ENCODE data around the gene HBM. TPM values are rescaled to one million over a fixed set of nuclear protein-coding genes. Genes with fewer than 3 reads are reported as not detected.
"Not testable (repeated sequence)": the region's sequence is repeated elsewhere in the genome, so short reads cannot be mapped to it uniquely, and the experiment has no call there.

HBM gene
- total RNA-seq, 1 donor from 2014 or later: not detected

DNA sequence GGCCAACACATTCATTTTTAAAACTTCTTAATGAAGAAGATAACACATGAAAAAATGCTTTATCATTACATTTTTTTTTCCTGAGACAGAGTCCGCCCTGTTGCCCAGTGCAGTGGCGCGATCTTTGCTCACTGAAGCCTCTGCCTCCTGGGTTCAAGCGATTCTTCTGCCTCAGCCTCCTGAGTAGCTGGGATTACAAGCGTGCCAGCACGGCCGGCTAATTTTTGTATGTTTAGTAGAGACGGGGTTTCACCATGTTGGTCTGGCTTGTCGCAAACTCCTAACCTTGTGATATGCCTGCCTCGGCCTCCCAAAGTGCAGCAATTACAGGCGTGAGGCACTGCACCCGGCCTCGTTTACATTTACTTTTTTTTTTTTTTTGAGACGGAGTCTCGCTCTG, 27.7 kb downstream of the HBM start:
- Mint-ChIP-seq H3K4me1 (peaks cover 2% of the 10 kb centered on the region), H3K4me3 (no peak overlapping the region), H3K9me3 (no peaks in the 10 kb centered on the region), H3K36me3 (ENCODE audit: low read depth) (peaks cover 60% of the 10 kb centered on the region), H3K27me3 (no peaks in the 10 kb centered on the region), H3K27ac (no peak overlapping the region)
- no peak for DNase-seq
- intact Hi-C loops (cut with micrococcal nuclease): no loop called here

DNA sequence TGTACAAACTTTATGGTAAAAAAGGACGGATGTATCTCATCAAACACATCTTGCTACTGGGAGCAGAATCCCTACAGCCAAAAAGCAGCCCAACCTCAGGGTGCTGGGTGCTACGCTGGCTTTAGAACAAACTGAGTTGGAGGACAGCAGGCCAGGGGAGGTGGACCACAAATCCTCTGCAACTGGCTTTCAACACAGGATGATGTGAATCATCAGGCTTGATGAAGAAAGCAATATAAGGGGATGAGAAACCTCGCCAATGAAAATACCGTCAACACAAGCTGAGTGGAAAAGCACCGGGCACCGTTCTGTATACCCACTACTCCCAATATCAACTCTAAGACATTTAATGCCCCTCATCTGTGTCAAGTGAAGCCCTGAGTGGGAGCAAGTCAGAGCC, 28.7 kb downstream of the HBM start:
- no peak overlapping the region for H3K27ac Mint-ChIP-seq
- no peak overlapping the region for H3K4me3 Mint-ChIP-seq
- no peaks in the 10 kb centered on the region for H3K27me3 Mint-ChIP-seq
- peaks cover 54% of the 10 kb centered on the region for H3K36me3 Mint-ChIP-seq (ENCODE audit: low read depth)
- no peak for DNase-seq
- H3K9me3 Mint-ChIP-seq: no peaks in the 10 kb centered on the region
- H3K4me1 Mint-ChIP-seq: no peaks in the 10 kb centered on the region
- intact Hi-C loops (cut with micrococcal nuclease): no loop called here

GRCh38 chr16:200388-200787, 34.6 kb downstream of the HBM start:
- H3K4me3 Mint-ChIP-seq: no peak overlapping the region
- peaks cover 59% of the 10 kb centered on the region for H3K36me3 Mint-ChIP-seq (ENCODE audit: low read depth)
- H3K27ac Mint-ChIP-seq: no peak overlapping the region
- no peak for DNase-seq
- H3K4me1 Mint-ChIP-seq: no peaks in the 10 kb centered on the region
- intact Hi-C loops (cut with micrococcal nuclease): no loop called here
- no peaks in the 10 kb centered on the region for H3K27me3 Mint-ChIP-seq
- no peaks in the 10 kb centered on the region for H3K9me3 Mint-ChIP-seq

GRCh38 chr16:203246-203645, 37.5 kb downstream of the HBM start:
- Mint-ChIP-seq H3K27me3 (no peaks in the 10 kb centered on the region), H3K9me3 (no peaks in the 10 kb centered on the region), H3K4me1 (peaks cover 7% of the 10 kb centered on the region), H3K4me3 (no peak overlapping the region), H3K36me3 (ENCODE audit: low read depth) (peaks cover 60% of the 10 kb centered on the region), H3K27ac (no peak overlapping the region)
- DNase-seq: no peak
- intact Hi-C loops (cut with micrococcal nuclease): no loop called here

- DNase-seq; H3K9me3 Mint-ChIP-seq; H3K4me1 Mint-ChIP-seq; H3K4me3 Mint-ChIP-seq; H3K27ac Mint-ChIP-seq; intact Hi-C loops (cut with micrococcal nuclease); H3K27me3 Mint-ChIP-seq: not testable (repeated sequence)
- peaks cover 59% of the 10 kb centered on the region for H3K36me3 Mint-ChIP-seq (ENCODE audit: low read depth)
Observed at GRCh38 chr16:204046-204445, 38.3 kb downstream of the HBM start.

DNA sequence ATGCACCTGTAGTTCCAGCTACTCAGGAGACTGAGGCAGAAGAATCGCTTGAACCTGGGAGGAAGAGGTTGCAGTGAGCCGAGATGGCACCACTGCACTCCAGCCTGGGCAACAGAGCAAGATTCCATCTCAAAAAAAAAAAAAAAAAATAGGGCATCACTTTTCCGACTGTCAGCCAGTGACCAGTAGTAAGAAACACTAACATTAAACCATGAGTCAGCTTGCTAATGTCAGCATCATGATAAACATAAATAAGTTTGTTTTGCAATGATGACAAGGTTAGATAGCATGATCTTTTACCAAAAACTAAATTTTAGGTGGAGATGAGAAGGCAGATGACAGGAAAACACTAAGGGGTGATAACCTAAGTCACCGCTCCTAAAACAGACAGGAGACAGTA, 43.6 kb downstream of the HBM start:
- H3K27me3 Mint-ChIP-seq; H3K9me3 Mint-ChIP-seq; H3K4me3 Mint-ChIP-seq; DNase-seq; H3K27ac Mint-ChIP-seq; intact Hi-C loops (cut with micrococcal nuclease); H3K4me1 Mint-ChIP-seq: not testable (repeated sequence)
- peaks cover 46% of the 10 kb centered on the region for H3K36me3 Mint-ChIP-seq (ENCODE audit: low read depth)

- intact Hi-C loops (cut with micrococcal nuclease); H3K4me1 Mint-ChIP-seq; DNase-seq; H3K9me3 Mint-ChIP-seq; H3K27ac Mint-ChIP-seq; H3K27me3 Mint-ChIP-seq; H3K4me3 Mint-ChIP-seq: not testable (repeated sequence)
- peaks cover 45% of the 10 kb centered on the region for H3K36me3 Mint-ChIP-seq (ENCODE audit: low read depth)
Observed at GRCh38 chr16:211631-212180, 45.9 kb downstream of the HBM start.

DNA sequence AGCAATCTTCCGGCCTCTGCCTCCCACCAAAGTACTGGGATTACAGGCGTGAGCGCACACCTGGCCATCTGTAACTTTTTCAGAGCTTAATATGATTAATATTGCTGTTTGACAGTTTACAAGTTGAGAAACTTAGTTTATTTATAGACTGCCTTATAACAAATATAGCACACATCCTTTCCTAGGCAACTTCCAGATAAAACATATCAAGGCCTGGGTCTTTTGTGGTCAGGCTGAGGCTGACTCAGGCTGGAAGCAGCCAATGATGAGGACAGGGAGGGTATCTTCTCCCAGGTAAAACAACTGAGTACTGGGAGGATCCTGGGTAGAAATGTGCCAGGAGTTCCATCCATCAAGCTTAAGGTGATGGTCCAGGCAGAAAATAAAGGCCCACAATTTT, 47.2 kb downstream of the HBM start:
- peaks cover 40% of the 10 kb centered on the region for H3K36me3 Mint-ChIP-seq (ENCODE audit: low read depth)
- peaks cover 2% of the 10 kb centered on the region for H3K4me1 Mint-ChIP-seq
- intact Hi-C loops (cut with micrococcal nuclease): no loop called here
- H3K27ac Mint-ChIP-seq: no peak overlapping the region
- DNase-seq: no peak
- no peaks in the 10 kb centered on the region for H3K9me3 Mint-ChIP-seq
- no peaks in the 10 kb centered on the region for H3K27me3 Mint-ChIP-seq
- H3K4me3 Mint-ChIP-seq: no peak overlapping the region

Other genes starting within 250 kb of the HBM start
- gene POLR3K, start 112.4 kb upstream of the HBM start, total RNA-seq: 88.9 and 89.8 TPM in 2 replicates
- 97.7 and 99.9 TPM in 2 replicates for gene SNRNP25, start 112.2 kb upstream of the HBM start, total RNA-seq
- gene RHBDF1, start 93.3 kb upstream of the HBM start, total RNA-seq: 0.26 and 0.76 TPM in 2 replicates
- gene MPG, start 87.8 kb upstream of the HBM start, total RNA-seq: 68.4 and 72.6 TPM in 2 replicates
- gene NPRL3, start 27.3 kb upstream of the HBM start, total RNA-seq: 52.9 and 53.8 TPM in 2 replicates
- gene HBZ, start 13.3 kb upstream of the HBM start, total RNA-seq: not detected in 2 replicates
- gene HBA2, start 6.9 kb downstream of the HBM start, total RNA-seq: 0.33 TPM in 1 of 2 replicates, not detected in the other
- not detected in 2 replicates for gene HBA1, start 10.7 kb downstream of the HBM start, total RNA-seq
- 0.69 and 1.6 TPM in 2 replicates for gene HBQ1, start 14.5 kb downstream of the HBM start, total RNA-seq
- 82.3 and 87.9 TPM in 2 replicates for gene LUC7L, start 63.5 kb downstream of the HBM start, total RNA-seq
- 17.3 and 18.6 TPM in 2 replicates for gene FAM234A, start 68.8 kb downstream of the HBM start, total RNA-seq
- 0.14 TPM in 1 of 2 replicates, not detected in the other for gene RGS11, start 110.0 kb downstream of the HBM start, total RNA-seq
- gene ARHGDIG, start 114.6 kb downstream of the HBM start, total RNA-seq: not detected in 2 replicates
- gene PDIA2, start 117.2 kb downstream of the HBM start, total RNA-seq: not detected in 2 replicates
- 26.7 and 27.9 TPM in 2 replicates for gene AXIN1, start 186.7 kb downstream of the HBM start, total RNA-seq
- gene MRPL28, start 204.6 kb downstream of the HBM start, total RNA-seq: 106 and 109 TPM in 2 replicates
- gene PGAP6, start 216.0 kb downstream of the HBM start, total RNA-seq: 34.1 and 37.8 TPM in 2 replicates
- gene NME4, start 231.2 kb downstream of the HBM start, total RNA-seq: 64.3 and 64.8 TPM in 2 replicates
- gene DECR2, start 235.9 kb downstream of the HBM start, total RNA-seq: 17.6 and 18.5 TPM in 2 replicates